ENCODE results near the gene APAF1.

GRCh38 chr12:98736352-98737321 lies 91.5 kb downstream of the APAF1 start:
- TF ChIP-seq ZNF24 (IDR thresholded peaks at IDR 0.05) (no peak), KAT8 (IDR thresholded peaks at IDR 0.05; ENCODE audit: low read depth) (no peak), ZNF121 (CRISPR knock-in tag; conservative IDR thresholded peaks at IDR 0.05) (no peak), MYBL2 (IDR thresholded peaks at IDR 0.05; ENCODE audit: low read depth) (no peak), MYBL2 (CRISPR knock-in tag; IDR thresholded peaks at IDR 0.05; ENCODE audit: borderline replicate concordance) (no peak)
- TF ChIP-seq, protein P1, sequence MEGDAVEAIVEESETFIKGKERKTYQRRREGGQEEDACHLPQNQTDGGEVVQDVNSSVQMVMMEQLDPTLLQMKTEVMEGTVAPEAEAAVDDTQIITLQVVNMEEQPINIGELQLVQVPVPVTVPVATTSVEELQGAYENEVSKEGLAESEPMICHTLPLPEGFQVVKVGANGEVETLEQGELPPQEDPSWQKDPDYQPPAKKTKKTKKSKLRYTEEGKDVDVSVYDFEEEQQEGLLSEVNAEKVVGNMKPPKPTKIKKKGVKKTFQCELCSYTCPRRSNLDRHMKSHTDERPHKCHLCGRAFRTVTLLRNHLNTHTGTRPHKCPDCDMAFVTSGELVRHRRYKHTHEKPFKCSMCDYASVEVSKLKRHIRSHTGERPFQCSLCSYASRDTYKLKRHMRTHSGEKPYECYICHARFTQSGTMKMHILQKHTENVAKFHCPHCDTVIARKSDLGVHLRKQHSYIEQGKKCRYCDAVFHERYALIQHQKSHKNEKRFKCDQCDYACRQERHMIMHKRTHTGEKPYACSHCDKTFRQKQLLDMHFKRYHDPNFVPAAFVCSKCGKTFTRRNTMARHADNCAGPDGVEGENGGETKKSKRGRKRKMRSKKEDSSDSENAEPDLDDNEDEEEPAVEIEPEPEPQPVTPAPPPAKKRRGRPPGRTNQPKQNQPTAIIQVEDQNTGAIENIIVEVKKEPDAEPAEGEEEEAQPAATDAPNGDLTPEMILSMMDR (IDR thresholded peaks at IDR 0.05 in 2 of 3, conservative IDR thresholded peaks at IDR 0.05 in 1 of 3; ENCODE audit: insufficient read depth in 2 of 3, low read depth in 1 of 3, low read length in 3 of 3), result no peak

All from K562 (cell line).